Mesenteric fat pad (tissue), 1 donor: Measurements from ENCODE around the gene CCDC158. TPM values are rescaled to one million over a fixed set of nuclear protein-coding genes. Genes with fewer than 3 reads are reported as not detected.
"Not testable (repeated sequence)": the region's sequence is repeated elsewhere in the genome, so short reads cannot be mapped to it uniquely, and the experiment has no call there.

Experiments
- DNase-seq: peaks from one replicate; pipeline ENCODE4 v3.0.0-alpha.2; 2020; ENCODE audit warnings: low spot score
- total RNA-seq: library from RNA; stranded (reverse); fragmentation: NEBNext Ultra II Directional; extraction: Animal tissue kit (Norgen Biotek cat#: 25700); gene quantifications from one replicate; pipeline ENCODE4 v1.2.1, GENCODE V29; 2021
- donor health status: DM: yes; HTN: yes; CAD: no.

Gene CCDC158
- total RNA-seq, 1 donor from 2014 or later = 0.45 TPM

GRCh38 chr4:76430519-76431388 is 9.8 kb upstream of the CCDC158 start:
- DNase-seq = no peak

- DNase-seq = no peak
These were observed 8.7 kb upstream of the CCDC158 start for GRCh38 chr4:76429636-76430035.

DNA sequence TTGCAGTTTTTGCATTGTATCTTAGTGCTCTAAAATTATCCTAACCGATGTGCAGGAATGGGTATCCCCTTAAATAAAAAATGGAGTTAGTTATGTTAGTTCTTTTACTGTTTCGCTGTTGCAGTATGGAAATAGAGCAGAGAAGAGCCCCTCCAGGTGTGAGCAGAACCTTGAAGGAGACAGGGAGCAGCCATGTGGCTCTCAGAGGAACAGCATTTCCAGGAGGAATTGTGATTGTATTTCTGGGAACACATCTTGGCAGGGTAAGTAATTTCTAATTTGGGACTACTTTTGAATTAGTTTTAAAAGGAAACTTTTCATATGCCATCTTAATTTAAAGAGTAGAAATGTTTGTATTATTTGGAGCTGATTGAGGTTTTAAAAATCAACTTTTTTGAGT is 5.3 kb upstream of the CCDC158 start:
- no peak for DNase-seq

GRCh38 chr4:76423159-76423558 is 2.2 kb upstream of the CCDC158 start:
- DNase-seq = not testable (repeated sequence)

GRCh38 chr4:76420188-76420761 is 666 bp downstream of the CCDC158 start:
- no peak for DNase-seq

GRCh38 chr4:76410636-76411035 is 10.3 kb downstream of the CCDC158 start:
- no peak for DNase-seq

DNA sequence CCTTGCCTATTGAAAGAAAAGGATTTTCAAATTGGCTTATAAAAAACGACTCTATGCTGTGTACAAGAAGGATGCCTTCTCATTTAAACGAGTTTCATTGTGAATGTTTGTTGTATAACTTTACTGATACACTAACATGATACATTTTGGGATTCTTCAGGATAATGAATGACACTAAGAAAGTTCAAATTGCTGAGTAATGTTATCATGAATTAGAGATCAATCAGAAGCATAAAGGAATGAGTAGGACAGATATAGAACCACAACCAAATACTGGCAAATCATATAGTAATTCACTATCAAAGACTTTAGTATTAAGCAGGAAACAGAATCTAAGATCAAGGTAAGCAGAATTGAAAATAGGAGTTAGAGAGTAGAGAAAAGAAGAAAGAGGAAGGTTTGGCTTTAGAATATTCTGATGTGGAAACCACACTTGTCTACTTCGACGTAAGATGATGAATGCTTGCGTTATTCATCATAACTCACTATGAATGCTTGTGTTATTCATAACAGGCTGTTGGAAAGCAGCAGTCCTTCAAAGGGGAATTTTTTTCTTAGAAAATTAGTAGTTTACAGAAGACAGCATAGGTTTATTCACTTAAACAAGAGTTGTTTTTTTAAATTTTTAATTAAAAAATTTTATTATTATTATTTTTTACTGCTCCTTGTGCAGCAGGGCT is 13.4 kb downstream of the CCDC158 start:
- no peak for DNase-seq

GRCh38 chr4:76406081-76406480 is 14.9 kb downstream of the CCDC158 start:
- DNase-seq = no peak

- no peak for DNase-seq
These were observed 19.3 kb downstream of the CCDC158 start for GRCh38 chr4:76401654-76402053.

- no peak for DNase-seq
These were observed 32.6 kb downstream of the CCDC158 start for GRCh38 chr4:76388160-76388908.

GRCh38 chr4:76386566-76387305 is 34.2 kb downstream of the CCDC158 start:
- no peak for DNase-seq

GRCh38 chr4:76385974-76386373 is 35.0 kb downstream of the CCDC158 start:
- no peak for DNase-seq

- no peak for DNase-seq
These were observed 36.9 kb downstream of the CCDC158 start for GRCh38 chr4:76384052-76384451.

DNA sequence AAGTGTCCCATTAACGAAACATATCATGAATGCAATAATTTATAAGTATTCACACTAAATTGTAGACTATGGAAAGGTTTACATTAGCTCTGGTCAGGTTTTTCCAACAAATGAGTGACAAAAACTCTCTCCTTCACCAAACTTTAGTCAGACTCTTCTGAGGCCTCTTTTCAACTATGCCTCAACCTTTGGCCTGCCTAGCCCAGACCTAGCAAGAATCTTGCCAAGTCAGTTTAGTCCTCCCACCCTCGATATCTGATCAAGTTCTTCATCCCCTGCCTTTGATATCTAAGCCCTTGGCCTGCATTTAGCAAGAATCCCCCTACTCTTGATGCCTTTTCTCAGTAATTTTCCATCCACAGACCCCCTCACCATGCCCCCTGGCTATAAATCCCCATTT is 37.9 kb downstream of the CCDC158 start:
- DNase-seq = no peak

- DNase-seq = no peak
These were observed 39.0 kb downstream of the CCDC158 start for GRCh38 chr4:76381986-76382385.

GRCh38 chr4:76380561-76380960 is 40.4 kb downstream of the CCDC158 start:
- no peak for DNase-seq

GRCh38 chr4:76377911-76378310 is 43.0 kb downstream of the CCDC158 start:
- DNase-seq = no peak

DNA sequence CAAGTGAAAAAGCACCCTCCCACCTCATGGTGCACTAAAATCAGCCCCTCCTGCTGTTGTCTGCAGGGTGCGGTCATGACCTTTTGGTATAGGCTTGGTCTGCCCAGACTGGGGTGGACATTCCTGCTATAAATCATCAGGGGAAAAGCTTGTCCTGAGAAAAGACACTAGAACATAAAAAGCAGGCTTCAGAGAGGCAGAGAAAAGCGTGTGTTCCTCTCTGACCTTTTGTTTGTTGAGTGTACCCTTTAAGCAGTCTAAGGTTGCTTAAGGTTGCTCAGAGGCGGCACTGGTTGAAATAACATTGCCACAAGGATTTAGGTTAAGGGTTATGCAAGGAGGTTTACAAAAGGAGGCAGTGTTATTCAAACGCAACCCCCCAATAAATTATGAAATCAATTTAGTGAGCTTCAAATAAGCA is 43.5 kb downstream of the CCDC158 start:
- DNase-seq = no peak

GRCh38 chr4:76376534-76376933 is 44.4 kb downstream of the CCDC158 start:
- no peak for DNase-seq

- DNase-seq = no peak
These were observed 45.2 kb downstream of the CCDC158 start for GRCh38 chr4:76375703-76376102.

GRCh38 chr4:76374798-76375197 is 46.1 kb downstream of the CCDC158 start:
- no peak for DNase-seq
